Upper lobe of right lung (tissue), 1 donor: Measurements from ENCODE around the gene ANXA10. TPM values are rescaled to one million over a fixed set of nuclear protein-coding genes. Genes with fewer than 3 reads are reported as not detected.

Source experiments
- ATAC-seq: fragments of 200-7000 bp; cut with Tn5 transposase; one replicate; pipeline ENCODE4 v1.9.1; 2020; ENCODE audit warnings: mild to moderate bottlenecking, moderate library complexity
- DNase-seq: peaks from one replicate; pipeline ENCODE4 v3.0.0-alpha.2; 2020
- H3K27ac ChIP-seq: fragments of 200-600 bp; one replicate; pipeline ENCODE4 v1.8.0; 2022
- H3K27me3 ChIP-seq: fragments of 200-600 bp; one replicate; pipeline ENCODE4 v1.8.0; 2022; ENCODE audit warnings: mild to moderate bottlenecking
- H3K36me3 ChIP-seq: fragments of 200-600 bp; one replicate; pipeline ENCODE4 v1.8.0; 2022
- H3K4me1 ChIP-seq: fragments of 200-600 bp; one replicate; pipeline ENCODE4 v1.8.0; 2022
- H3K4me3 ChIP-seq: fragments of 200-600 bp; one replicate; pipeline ENCODE4 v1.8.0; 2022; ENCODE audit warnings: mild to moderate bottlenecking
- H3K9me3 ChIP-seq: fragments of 200-600 bp; one replicate; pipeline ENCODE4 v1.8.0; 2022
- intact Hi-C: fragments of 100-400 bp; cut with DNase I; formaldehyde crosslinking; loops from one replicate; pipeline ENCODE4 v1.11.0; 2022
- total RNA-seq: library from RNA; stranded (reverse); fragmentation: NEBNext Ultra II Directional; extraction: Animal tissue kit (Norgen Biotek cat#: 25700); gene quantifications from one replicate; pipeline ENCODE4 v1.2.1, GENCODE V29; 2021
- TF ChIP-seq, protein P1 (sequence below): fragments of 200-600 bp; IDR thresholded peaks from one replicate; pipeline ENCODE4 v1.8.0; 2022; ENCODE audit warnings: antibody characterized with exemption
- donor health status: DM: no; HTN: yes; CAD: no; lungs with severe emphysema.

The ANXA10 gene
- total RNA-seq, 1 donor from 2014 or later, result not detected

GRCh38 chr4:168152837-168153500, 60.6 kb downstream of the ANXA10 start:
- Histone ChIP-seq H3K36me3 (no peaks in the 10 kb centered on the region), H3K9me3 (no peaks in the 10 kb centered on the region), H3K4me1 (no peaks in the 10 kb centered on the region), H3K27me3 (no peaks in the 10 kb centered on the region), H3K4me3 (peak overlapping the region; percentile 29), H3K27ac (no peak overlapping the region)
- no peak for ATAC-seq
- TF ChIP-seq, protein P1, sequence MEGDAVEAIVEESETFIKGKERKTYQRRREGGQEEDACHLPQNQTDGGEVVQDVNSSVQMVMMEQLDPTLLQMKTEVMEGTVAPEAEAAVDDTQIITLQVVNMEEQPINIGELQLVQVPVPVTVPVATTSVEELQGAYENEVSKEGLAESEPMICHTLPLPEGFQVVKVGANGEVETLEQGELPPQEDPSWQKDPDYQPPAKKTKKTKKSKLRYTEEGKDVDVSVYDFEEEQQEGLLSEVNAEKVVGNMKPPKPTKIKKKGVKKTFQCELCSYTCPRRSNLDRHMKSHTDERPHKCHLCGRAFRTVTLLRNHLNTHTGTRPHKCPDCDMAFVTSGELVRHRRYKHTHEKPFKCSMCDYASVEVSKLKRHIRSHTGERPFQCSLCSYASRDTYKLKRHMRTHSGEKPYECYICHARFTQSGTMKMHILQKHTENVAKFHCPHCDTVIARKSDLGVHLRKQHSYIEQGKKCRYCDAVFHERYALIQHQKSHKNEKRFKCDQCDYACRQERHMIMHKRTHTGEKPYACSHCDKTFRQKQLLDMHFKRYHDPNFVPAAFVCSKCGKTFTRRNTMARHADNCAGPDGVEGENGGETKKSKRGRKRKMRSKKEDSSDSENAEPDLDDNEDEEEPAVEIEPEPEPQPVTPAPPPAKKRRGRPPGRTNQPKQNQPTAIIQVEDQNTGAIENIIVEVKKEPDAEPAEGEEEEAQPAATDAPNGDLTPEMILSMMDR, result no peak
- DNase-seq, result no peak
- intact Hi-C loops, result no loop called here

GRCh38 chr4:168153596-168154440, 61.5 kb downstream of the ANXA10 start:
- no peak overlapping the region for H3K27ac ChIP-seq
- ATAC-seq (peak; percentile 92), DNase-seq (peak; percentile 86)
- intact Hi-C loops, result no loop called here
- H3K9me3 ChIP-seq, result no peaks in the 10 kb centered on the region
- TF ChIP-seq, protein P1, result peak; percentile 71
- no peaks in the 10 kb centered on the region for H3K27me3 ChIP-seq
- no peaks in the 10 kb centered on the region for H3K36me3 ChIP-seq
- no peaks in the 10 kb centered on the region for H3K4me1 ChIP-seq
- peak overlapping the region; percentile 29 for H3K4me3 ChIP-seq

DNA sequence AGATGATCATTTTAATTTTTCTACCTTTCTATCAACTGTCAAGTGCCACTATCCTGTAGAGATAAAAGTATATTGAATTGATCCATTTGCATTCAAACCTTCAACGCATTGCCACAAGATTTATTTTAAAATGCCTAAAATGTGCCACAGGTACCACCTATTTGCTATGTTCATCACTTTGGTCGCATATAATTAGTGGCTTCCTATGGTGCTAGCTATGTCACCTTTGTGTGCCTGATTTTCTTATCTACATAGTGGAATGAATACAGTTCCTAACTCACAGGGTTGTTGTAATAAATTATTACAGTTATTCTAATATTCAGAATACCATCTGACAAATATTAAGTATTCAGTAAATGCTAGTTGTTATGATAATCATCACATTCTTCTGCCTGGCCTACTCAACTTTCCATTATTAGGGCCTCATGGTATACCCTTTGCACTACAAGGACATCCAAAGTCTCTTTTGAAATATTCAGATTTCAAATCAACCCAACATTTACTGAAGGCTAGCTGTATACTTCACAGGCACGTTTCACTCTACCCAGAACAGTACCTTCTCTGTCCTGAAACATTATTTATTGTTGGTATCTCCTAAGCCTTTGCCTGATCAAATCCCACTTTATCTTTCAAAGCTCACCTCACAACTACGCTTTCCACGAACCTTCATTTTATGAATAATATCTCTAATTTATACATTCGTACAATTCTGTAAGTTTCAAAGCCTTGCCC, 62.4 kb downstream of the ANXA10 start:
- DNase-seq (no peak), ATAC-seq (no peak)
- no peaks in the 10 kb centered on the region for H3K9me3 ChIP-seq
- no peak overlapping the region for H3K27ac ChIP-seq
- no peaks in the 10 kb centered on the region for H3K4me1 ChIP-seq
- intact Hi-C loops, result no loop called here
- TF ChIP-seq, protein P1, result no peak
- H3K36me3 ChIP-seq, result no peaks in the 10 kb centered on the region
- no peaks in the 10 kb centered on the region for H3K27me3 ChIP-seq
- no peak overlapping the region for H3K4me3 ChIP-seq

DNA sequence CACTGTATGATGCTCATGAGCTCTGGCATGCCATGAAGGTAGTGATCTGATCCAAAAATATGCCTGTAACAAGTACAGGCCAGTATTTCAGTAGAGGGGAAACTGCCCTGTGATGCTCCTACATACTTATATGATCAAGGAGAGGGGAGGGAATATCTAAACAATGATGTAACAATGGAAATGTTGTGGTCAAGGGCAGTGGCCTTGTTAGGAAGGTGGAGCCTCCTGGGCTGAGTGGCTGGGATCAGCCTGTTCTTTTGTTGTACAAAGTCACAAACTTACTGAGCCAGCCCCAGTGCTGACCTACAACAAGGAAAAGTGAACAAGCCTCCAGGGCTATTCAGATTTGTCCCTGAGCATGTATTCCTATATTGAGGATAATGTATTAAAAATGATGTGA, 70.3 kb downstream of the ANXA10 start:
- TF ChIP-seq, protein P1, result no peak
- ATAC-seq (no peak), DNase-seq (no peak)
- no peaks in the 10 kb centered on the region for H3K27me3 ChIP-seq
- no peaks in the 10 kb centered on the region for H3K9me3 ChIP-seq
- no peak overlapping the region for H3K27ac ChIP-seq
- intact Hi-C loops, result no loop called here
- no peaks in the 10 kb centered on the region for H3K4me1 ChIP-seq
- no peak overlapping the region for H3K4me3 ChIP-seq
- no peaks in the 10 kb centered on the region for H3K36me3 ChIP-seq

- no peaks in the 10 kb centered on the region for H3K4me1 ChIP-seq
- DNase-seq, result no peak
- no peaks in the 10 kb centered on the region for H3K9me3 ChIP-seq
- intact Hi-C loops, result no loop called here
- TF ChIP-seq, protein P1, result no peak
- no peaks in the 10 kb centered on the region for H3K36me3 ChIP-seq
- no peaks in the 10 kb centered on the region for H3K27me3 ChIP-seq
- ATAC-seq, result no peak
- no peak overlapping the region for H3K27ac ChIP-seq
- no peak overlapping the region for H3K4me3 ChIP-seq
Measured at GRCh38 chr4:168163106-168163505, 70.8 kb downstream of the ANXA10 start.
